Activated CD4-positive, CD25-positive, alpha-beta regulatory T cell (primary cell): ENCODE data around the gene SULT1C4.
"Not testable (repeated sequence)": the region's sequence is repeated elsewhere in the genome, so short reads cannot be mapped to it uniquely, and the experiment has no call there.

ENCODE experiments used
- DNase-seq, 4 experiments: peaks; one replicate each; lab custom pipeline; 2025; lab: John Stamatoyannopoulos, UW

The SULT1C4 gene

DNA sequence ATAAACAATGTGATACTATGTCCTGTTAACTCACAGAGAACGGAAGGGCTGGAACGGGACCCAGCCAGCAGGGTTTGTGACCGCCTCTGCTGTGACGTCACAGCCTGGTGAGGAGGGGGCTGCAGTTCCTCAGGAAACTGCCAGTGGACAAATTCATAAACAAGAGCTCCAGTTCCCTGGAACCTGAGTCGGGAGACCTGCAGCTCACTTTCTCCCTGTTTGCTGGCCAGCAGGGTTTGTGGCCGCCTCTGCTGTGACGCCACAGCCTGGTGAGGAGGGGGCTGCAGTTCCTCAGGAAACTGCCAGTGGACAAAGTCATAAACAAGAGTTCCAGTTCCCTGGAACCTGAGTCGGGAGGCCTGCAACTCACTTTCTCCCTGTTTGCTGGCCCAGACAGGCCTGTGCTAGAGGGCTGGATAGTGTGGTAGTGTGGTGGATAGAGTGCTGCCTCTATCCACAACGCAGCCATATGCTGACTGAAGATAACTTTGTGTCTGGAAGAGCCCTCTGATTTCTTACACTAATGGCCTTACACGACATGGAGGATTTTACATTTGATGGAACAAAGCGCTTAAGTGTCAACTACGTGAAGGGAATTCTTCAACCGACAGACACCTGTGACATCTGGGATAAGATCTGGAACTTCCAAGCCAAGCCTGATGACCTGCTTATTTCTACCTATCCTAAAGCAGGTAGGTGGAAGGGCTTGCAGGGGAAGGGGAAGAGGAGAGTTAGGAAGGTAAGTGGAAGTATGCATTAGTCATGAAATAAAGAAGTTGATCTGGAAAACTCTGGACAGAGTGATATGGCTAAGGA lies at the start of gene SULT1C4:
Gene SULT1C4 (plus strand): TSS at position 140 of the 816 bp plus-strand sequence. CDS start 384 bp downstream, at position 524.
- DNase-seq = no peak

DNA sequence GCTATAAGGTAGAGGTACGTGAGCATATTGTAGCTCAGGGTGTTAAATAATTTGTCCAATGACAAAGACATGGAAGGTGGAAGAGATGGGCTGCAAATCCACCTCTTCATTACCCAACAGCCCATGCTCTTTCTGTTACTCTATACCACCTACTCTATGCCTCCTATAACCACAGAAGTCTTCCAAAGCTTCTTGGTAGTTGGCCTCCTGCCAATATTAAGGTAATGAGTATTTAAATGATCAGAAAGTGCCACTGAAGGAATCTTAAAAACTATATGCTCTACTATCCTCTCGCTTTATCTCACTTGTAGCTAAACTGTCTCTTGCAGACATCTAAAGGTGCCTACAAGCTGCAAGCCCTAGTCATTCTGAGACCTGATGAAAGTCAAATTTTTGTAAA lies 48.0 kb upstream of the SULT1C4 start:
- no peak for DNase-seq

DNA sequence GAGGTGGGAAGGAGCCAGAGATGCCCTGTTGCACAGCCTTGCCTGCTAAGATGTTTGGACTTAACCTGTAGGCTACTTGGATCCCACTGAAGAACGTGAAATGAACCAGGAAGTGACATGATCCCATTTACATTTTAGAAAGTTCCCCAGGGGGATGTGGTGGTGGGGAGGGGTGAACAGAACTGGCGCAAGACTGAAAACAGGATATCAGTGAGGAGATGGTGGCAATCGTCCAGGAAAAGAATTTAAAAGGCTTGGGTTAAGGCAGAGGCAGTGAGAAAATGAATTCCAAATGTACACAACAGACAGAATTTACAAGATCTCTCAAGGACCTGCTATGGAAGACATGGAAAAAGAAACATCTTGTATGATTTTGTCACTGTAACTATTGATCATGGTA lies 46.8 kb upstream of the SULT1C4 start:
- no peak for DNase-seq

DNA sequence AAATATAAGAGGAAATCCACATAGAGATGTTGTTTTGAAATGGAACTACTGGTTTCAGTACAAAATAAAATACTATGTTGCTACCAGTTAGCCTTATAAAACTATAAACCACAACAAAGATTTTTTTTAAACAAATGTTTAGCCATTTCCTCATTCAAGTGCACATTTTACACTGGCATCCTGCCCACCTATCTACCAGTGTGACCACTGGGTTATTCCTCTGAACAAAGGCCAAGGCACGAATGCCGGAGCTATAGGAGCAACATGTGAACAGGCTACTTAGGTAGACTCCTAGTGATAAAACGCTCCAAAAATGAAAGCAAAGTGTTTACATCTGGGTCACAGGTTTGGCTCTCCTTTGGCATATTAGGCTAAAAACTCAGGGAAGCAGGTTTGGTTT lies 31.8 kb upstream of the SULT1C4 start:
- no peak for DNase-seq

DNA sequence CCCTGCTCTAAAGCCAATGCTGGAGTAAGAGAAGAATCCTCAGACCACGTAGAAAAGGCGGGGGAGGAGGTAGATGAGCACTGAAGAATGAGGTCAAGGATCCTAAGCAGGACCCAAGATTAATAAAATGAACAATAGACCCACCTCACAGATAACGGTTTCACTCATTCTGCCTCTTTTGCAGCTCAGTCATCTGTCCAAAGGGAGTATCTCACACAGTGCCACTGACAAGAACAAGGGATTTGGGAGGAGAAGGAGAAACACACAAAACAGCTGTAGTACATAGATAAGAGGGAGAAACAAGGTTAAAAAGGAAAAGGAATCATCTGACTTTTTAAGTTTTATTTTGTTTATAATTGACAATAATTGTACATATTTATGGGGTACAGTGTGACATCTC lies 30.9 kb upstream of the SULT1C4 start:
- DNase-seq = no peak

DNA sequence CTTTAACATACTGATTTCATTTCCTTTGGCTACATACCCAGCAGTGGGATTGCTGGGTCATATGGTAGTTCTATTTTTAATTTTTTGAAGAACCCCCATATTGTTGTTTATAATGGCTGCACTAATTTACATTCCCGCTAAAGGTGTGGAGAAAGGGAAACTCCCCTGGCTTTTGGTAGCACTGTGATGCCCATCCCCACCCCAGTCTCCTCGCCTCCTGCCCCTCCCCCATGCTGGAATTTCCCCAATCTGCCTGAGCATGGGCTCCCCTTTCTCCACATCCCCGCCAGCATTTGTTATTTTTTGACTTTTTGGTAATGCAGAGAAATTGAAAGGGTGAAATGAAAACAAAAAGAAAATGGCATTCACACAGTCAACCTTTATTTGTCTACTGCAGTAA lies 30.0 kb upstream of the SULT1C4 start:
- DNase-seq = no peak

DNA sequence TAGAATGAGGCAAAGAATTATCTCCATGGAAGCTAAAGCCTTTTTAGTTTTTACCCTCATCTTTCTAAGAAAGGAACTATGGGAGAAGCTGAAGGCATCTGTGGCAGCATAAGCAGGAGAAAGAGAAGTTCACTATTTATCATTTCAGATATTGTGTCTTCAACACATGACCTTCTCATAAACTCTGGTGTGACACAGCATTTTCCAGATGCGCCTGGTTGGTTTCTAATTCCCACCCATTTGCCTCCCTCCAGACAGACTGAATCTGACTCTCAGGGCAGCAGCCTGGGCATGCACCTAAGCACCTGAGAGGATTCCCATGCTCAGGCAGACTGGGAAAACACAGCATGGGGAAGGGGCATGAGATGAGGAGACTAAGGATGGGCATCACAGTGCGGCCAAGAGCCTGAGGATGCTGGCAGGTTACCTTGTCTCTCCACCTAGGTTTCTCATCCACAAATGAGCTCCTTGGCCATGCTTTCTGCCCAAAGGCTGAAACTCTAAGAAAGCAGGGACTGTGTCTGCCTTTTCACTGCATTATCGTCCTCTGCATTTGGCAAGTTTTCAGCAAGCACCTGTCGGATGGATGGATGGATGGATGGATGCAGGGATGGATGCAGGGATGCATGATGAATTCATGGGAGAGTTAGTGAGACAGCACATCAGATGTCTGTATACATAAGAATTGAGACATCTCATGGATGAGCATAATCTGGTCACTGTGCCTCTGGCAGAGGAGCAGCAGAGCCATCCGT lies 28.8 kb upstream of the SULT1C4 start:
- no peak for DNase-seq

DNA sequence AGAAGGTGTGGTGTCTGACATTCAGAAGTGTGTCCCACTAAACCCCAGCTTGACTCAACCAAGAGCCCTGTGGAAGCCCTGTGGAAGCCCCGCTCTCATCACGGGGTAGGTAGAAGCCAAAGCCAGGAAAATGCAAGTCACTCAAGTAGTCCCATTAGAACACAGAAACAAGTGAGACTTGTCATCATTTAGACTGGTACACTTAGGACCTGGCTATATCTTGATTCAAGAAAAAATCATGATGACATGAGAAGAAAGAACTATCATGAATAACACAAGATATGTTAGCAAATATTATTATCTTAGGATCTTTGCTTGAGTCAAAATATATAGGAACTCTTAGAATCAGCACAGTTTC lies 28.2 kb upstream of the SULT1C4 start:
- DNase-seq = no peak

DNA sequence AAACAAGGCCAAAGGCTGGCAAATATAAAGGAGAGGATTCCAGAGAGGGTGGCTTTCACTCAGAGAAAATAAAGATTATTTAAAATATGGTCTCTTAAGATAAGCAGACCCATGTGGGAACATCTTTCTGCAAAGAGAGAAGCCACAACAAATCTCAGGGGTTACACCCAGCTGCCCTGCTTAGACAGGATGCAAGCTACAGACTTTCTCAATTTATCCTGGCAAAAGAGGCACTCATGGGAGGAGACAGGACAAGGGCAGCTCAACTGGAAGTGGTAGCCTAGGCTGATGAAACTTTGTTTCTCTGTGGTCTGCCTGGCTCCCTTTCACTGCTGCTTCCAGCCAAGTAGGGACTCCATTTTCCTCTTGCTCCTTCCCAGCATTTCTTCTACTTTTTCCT lies 25.9 kb upstream of the SULT1C4 start:
- DNase-seq = no peak

DNA sequence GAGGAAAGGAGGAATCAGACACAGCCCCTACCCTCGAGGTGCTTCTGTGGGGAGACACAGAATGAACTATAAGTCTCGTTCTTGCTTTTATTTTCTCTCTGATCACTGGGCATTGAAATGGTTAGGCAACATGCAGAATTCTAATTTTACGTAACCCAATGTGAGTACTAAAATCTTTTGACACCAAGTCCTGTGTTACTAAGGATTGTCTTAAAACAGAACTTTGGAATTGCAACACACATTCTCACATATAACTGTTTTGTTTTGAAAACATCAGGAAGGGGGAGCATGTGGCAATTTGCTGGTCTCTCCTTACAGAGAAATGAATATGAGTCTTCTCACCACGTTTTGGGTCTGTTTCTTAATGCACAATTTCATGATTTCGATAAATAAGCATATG lies 23.6 kb upstream of the SULT1C4 start:
- DNase-seq = no peak

DNA sequence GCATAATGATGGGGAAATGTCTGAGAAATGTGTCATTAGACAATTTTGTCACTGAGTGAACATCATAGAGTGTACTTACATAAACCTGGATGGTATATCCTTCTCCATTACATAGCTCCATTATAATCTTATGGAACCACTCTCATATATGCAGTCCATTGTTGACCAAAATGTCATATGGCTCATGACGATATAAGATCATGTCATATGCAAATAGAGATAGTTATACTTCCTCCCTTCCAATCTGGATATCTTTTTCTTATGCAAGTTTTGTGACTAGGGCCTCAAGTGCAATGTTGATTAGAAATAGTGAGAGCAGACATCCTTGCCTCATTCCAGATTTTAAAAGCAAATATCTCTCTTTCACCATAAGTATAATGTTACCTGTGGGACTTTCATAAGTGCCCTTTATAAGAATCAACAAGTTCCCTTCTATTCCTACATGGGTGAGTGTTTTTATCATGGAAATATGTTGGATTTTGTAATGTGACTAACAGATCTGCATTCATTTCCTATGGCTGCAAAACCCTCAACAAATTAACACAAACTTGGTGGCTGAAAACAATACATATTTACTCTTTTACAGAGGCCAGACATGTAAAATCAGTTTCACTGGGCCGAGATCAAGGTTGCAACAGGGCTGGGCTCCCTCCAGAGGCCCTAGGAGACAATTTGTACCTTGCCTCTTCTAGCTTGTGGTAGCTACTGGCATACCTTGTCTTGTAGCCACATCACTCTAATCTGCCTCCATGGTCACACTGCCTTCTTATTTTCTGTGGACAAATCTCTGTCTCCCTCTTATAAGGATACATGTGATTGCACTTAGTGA lies 21.6 kb upstream of the SULT1C4 start:
- no peak for DNase-seq

DNA sequence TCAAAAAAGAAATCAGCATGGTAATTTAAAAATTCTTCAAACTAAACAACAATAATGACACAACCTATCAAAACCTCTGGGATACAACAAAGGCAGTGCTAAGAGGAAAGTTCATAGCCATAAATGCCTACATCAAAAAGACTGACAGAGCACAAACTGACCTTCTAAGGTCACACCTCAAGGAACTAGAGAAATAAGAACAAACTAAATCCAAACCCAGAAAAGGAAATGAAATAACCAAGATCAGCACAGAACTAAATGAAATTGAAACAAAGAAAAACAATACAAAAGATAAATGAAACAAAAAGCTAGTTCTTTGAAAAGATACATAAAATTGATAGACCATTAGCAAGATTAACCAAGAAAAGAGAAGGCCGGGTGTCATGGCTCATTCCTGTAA lies 18.4 kb upstream of the SULT1C4 start:
- DNase-seq = not testable (repeated sequence)

DNA sequence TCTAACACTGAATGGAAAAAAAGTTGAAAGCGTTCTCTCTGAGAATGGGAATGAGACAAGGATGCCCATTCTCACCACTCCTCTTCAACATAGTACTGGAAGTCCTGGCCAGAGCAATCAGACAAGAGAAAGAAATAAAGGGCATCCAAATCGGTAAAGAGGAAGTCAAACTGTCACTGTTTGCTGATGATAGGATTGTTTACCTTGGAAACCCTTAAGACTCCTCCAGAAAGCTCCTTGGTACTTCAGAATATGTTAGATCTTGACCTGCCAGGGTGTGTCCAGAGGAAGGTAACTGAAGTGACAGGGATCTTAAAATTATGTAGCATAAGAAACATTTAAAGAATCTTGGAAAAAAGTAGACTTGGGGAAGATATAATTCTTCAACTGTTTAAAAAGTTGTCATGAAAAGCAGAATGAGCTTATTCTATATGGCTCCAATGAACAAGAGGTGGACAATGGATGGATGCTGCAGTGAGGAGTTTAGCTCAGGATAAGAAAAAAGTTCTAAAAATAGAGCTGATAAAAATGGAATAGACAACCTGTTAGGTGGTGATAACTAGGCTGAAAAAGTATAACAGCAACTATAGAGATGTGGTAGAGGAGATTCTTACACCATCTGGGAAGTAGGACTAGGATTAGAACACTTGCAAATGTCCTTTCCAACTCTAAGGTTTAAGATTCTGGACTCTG lies 16.8 kb upstream of the SULT1C4 start:
- DNase-seq = no peak

DNA sequence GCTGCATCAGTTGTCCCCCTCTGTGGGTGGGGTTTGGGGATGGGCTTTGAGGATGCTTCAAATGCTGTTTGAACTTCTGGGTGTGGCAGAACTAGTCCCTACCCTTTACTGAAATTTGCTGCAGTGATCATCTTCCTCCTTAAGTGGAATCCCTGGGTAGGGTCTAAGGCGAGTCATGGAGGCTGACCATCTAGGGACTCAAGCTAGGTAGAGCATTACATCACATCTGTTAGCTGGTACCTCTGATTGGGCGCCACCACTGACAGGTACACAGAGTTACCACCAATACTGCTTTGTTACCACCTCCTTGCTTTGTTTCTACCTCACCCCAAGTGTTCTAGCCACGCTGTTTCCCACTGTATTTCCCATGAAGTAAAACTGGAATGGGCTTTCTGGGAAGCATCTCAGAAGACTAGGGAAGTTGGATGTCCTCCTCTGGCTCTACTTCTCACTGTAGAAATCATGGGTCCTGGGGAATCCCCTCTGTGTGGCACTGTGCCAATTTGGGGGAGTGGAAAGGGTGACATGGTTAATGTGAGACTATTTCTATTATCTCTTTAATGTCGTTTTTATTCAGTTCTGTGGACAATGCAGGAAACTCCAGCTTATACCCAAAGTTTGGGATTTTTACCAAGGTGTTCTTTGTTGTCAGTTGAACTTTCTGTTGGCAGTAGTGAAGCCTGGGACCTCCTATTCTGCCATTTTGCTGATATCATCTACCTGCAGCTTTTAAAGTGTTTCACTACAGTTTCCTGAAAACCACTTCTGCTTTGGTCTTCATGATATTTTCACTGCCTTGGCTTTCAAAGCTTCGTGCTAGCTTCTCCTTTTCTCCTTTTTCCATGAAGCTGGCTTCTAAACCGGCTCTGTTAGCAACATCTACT lies 14.5 kb upstream of the SULT1C4 start:
- no peak for DNase-seq

DNA sequence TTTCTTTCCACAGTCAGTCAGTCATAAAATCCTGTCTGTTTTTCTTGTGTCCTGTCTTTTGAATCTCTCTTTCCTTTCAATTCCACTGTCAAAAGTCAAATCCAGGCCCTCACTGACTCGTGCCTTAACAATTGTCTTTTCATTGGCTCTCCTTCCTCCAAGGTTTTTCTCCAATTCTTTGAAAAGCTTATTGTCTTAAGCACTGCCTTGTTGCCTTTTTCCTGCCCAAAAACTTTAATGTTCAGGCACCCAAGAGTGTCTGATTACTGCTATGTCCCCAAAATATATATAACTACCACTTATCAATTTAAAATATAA lies 13.9 kb upstream of the SULT1C4 start:
- no peak for DNase-seq

DNA sequence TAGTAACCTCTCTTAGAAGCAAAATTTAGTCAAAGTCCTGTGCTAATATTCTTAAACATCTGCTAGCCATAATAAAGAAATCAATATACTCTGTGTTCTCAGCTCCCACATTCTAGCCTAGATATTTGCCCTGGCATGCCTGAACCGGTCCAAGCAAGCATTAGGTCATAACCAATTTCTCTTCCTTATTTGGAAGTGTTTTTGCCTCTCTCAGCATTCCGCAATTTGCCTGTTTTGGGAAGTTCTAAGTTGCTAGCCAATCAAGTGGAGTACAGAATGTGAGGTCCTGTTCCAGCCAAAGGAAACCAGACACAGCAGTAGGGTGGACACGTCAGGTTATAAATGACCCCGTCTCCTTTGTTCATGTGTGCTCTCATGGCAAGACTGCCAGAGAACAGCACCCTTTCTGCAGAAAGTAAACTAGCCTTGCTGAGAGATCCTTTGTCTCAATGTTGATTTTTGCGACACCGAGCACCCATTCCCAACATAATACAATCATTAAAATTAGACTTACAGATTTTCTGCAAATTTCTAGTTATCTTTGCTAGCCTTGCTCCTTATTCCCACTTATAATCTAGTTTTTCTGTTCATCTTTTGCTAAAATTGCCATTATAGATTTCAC lies 13.0 kb upstream of the SULT1C4 start:
- DNase-seq = no peak

DNA sequence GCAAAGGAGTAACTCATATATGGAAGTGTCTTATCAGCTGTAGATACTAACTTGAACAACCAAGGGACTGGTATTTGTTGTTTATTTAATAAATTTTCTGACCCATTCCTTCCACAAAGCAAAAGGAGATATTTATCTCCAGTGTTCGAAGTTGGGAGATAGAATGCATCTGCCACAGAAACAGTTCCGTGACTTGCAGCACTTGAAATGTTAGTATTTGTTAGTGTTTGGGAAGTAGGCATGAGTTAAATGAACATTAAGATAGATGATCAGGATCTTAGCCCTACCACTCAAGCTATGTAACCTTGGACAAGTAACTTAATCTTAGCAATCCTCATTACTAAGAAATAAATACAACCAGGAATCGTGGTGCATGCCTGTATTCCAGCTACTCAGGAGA lies 12.1 kb upstream of the SULT1C4 start:
- DNase-seq = no peak

DNA sequence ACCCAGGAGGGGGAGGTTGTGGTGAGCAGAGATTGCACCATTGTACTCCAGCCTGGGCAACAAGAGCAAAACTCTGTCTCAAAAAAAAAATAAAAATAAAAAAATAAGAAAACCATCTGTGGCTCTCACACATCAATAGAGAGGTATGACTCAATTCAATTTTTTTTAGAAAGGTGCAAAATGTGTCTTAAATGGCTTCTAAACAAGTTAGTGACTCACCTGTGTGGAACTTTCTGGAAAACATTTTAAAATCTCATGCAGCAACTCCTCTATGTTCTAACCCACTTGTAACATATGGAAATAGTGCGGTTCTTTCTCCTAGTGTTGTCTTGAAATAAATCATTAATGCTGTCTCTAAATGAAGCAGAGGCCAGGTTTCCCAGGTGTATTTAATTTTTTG lies 10.7 kb upstream of the SULT1C4 start:
- no peak for DNase-seq

DNA sequence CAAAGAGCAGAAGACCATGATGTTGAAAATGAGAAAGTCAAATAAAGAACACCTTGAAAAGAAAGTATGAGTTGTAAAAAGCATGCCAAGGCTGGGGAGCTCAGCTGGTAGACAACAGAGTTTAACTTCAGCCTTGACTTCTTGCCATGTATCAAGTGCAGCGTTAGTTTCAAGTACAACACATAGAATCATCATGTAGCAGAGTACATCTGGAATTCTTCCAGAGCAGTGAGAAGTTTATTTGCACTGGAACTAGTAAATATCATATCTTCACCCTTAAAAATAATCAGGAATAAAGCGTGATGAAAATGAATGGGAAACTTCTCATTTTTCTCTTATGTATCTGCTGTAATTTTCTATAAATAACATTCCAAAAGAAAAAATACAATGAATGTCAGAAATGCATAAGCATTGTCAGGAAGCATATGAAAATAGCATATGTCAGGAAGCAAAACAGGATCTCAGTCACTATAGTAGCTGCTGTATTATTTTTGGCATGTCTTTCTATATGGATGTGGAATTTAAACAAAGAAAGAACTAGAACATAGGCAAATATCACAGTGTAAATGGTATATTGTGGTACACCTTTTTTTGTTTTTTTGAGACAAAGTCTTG lies 10.1 kb upstream of the SULT1C4 start:
- DNase-seq = no peak

DNA sequence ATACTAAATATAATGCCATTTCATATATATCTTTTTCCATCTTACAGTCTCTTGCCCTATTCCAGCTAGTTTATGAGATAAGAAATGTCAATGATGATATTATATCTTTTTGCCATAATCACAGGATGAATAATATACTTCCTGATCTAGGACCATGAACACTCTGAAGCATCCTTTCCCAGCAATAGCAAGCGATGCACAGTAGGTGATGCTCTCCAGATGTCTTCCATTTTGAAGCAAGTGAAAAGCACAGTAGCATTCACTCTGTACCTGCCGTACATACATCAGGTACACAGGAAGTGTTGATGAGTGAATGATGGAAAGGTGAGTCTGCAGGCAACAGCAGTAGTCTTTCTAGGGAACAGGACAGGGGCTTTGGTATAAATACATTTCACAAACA lies 8.6 kb upstream of the SULT1C4 start:
- no peak for DNase-seq
